Endothelial cell of umbilical vein (primary cell): ENCODE data around the gene C2orf68. TPM values are rescaled to one million over a fixed set of nuclear protein-coding genes. Genes with fewer than 3 reads are reported as not detected.
"Not testable (repeated sequence)": the region's sequence is repeated elsewhere in the genome, so short reads cannot be mapped to it uniquely, and the experiment has no call there.

ENCODE experiments used
- BruUV-seq: library from RNA; stranded (reverse); fragments of 400-500 nt; replicated peaks from 2 replicates; lab custom pipeline; 2021; lab: Mats Ljungman, UMichigan
- CTCF ChIA-PET: fragments of 300-600, 350-600 bp; sonication (Branson Sonifier 250); formaldehyde crosslinking; loops from one replicate; lab custom pipeline; 2021; ENCODE audit warnings: antibody characterized with exemption, inconsistent platforms; lab: Charles Lee
- POLR2A ChIA-PET: fragments of 300-600, 350-600 bp; sonication (Branson Sonifier 250); formaldehyde crosslinking; loops from one replicate; lab custom pipeline; 2021; ENCODE audit warnings: antibody characterized with exemption, inconsistent platforms; lab: Charles Lee
- DNase-seq: peaks from one replicate; pipeline ENCODE4 v3.0.0-alpha.2; 2011; ENCODE audit warnings: low read depth, low spot score
- FAIRE-seq: peaks from 2 replicates; lab custom pipeline; 2011; peaks lifted over from hg19 to GRCh38; lab: Jason Lieb, UNC
- H2AFZ ChIP-seq: 2 replicates; pipeline ENCODE4 v1.6.0; 2012; ENCODE audit warnings: low read depth, low read length, control low read depth, inconsistent platforms
- H3K27ac ChIP-seq: 2 replicates; pipeline ENCODE4 v1.5.1; 2011; ENCODE audit warnings: low read depth, mild to moderate bottlenecking, control low read depth, low read length, moderate library complexity; ENCODE audit not compliant: insufficient read depth
- H3K27me3 ChIP-seq, 2 experiments: 2 replicates each; pipeline versions ENCODE4 v1.6.0 to v1.6.1; 2011; ENCODE audit warnings: low read length in 2 of 2, mixed read lengths in 1 of 2; ENCODE audit not compliant: control insufficient read depth in 2 of 2, insufficient read depth in 2 of 2
- H3K36me3 ChIP-seq, 2 experiments: 2 replicates in 1 of 2; 3 replicates in 1 of 2; pipeline ENCODE4 v1.5.1; 2011; ENCODE audit warnings: low read length in 2 of 2, mild to moderate bottlenecking in 1 of 2, moderate library complexity in 1 of 2; ENCODE audit not compliant: control insufficient read depth in 2 of 2, insufficient read depth in 2 of 2; ENCODE audit errors: extremely low read depth in 1 of 2
- H3K4me1 ChIP-seq: 3 replicates; pipeline ENCODE4 v1.5.1; 2011; ENCODE audit warnings: mild to moderate bottlenecking, low read length; ENCODE audit not compliant: control insufficient read depth, insufficient read depth; ENCODE audit errors: extremely low read depth
- H3K4me2 ChIP-seq: 2 replicates; pipeline ENCODE4 v1.6.1; 2011; ENCODE audit warnings: low read length, control low read depth, mixed read lengths; ENCODE audit not compliant: insufficient read depth
- H3K4me3 ChIP-seq, 3 experiments: fragments of 200-600 bp in 1 of 3; sonication (generic), shearing (Covaris generic) in 1 of 3; replicated peaks in 1 of 3; 2 replicates each; pipeline ENCODE4 v1.5.1; 2011 to 2016; ENCODE audit warnings: control low read depth in 3 of 3, low read length in 3 of 3, mild to moderate bottlenecking in 2 of 3, inconsistent platforms in 1 of 3, low read depth in 1 of 3, moderate library complexity in 1 of 3; ENCODE audit not compliant: insufficient read depth in 1 of 3
- H3K79me2 ChIP-seq: 2 replicates; pipeline ENCODE4 v1.6.0; 2012; ENCODE audit warnings: low read length, inconsistent platforms; ENCODE audit not compliant: control insufficient read depth, insufficient read depth
- H3K9ac ChIP-seq: replicated peaks from 2 replicates; pipeline ENCODE3; 2011; ENCODE audit warnings: low read length, control low read depth; ENCODE audit not compliant: insufficient read depth; ENCODE audit errors: extremely low read depth
- H3K9me1 ChIP-seq: replicated peaks from 3 replicates; pipeline ENCODE4 v1.6.0; 2011; ENCODE audit warnings: mild to moderate bottlenecking, low read length; ENCODE audit not compliant: control insufficient read depth, insufficient read depth; ENCODE audit errors: extremely low read depth
- H3K9me3 ChIP-seq: replicated peaks from 2 replicates; pipeline ENCODE4 v1.5.1; 2012; ENCODE audit warnings: low read length, inconsistent platforms; ENCODE audit not compliant: control insufficient read depth, insufficient read depth
- H4K20me1 ChIP-seq: replicated peaks from 2 replicates; pipeline ENCODE3; 2011; ENCODE audit warnings: mild to moderate bottlenecking, low read length; ENCODE audit not compliant: control insufficient read depth, insufficient read depth; ENCODE audit errors: extremely low read depth
- EZH2 ChIP-seq: IDR thresholded peaks from 2 replicates; pipeline ENCODE4 v1.6.1; 2012; ENCODE audit warnings: borderline replicate concordance, low read depth, mild to moderate bottlenecking, moderate library complexity, low read length, inconsistent platforms; ENCODE audit not compliant: severe bottlenecking
- FOS ChIP-seq: IDR thresholded peaks from 2 replicates; pipeline ENCODE4 v1.6.1; 2011; ENCODE audit warnings: mild to moderate bottlenecking, low read length, moderate library complexity, borderline replicate concordance; ENCODE audit not compliant: insufficient read depth
- GATA2 ChIP-seq: IDR thresholded peaks from 2 replicates; pipeline ENCODE4 v1.7.0; 2011; ENCODE audit warnings: low read depth, mild to moderate bottlenecking, moderate library complexity, mixed read lengths, low read length; ENCODE audit not compliant: insufficient read length, insufficient read depth
- JUN ChIP-seq: IDR thresholded peaks from 2 replicates; pipeline ENCODE4 v1.6.1; 2011; ENCODE audit warnings: borderline replicate concordance, low read depth; ENCODE audit not compliant: insufficient read length, insufficient read depth
- MYC ChIP-seq: IDR thresholded peaks from one replicate; pipeline ENCODE4 v1.6.1; 2011; ENCODE audit warnings: mild to moderate bottlenecking, low read depth, low read length
- POLR2A ChIP-seq: IDR thresholded peaks from 2 replicates; pipeline ENCODE4 v1.6.1; 2012; ENCODE audit warnings: low read depth, mild to moderate bottlenecking, control low read depth, low read length
- POLR2AphosphoS5 ChIP-seq: IDR thresholded peaks from 2 replicates; pipeline ENCODE4 v1.6.1; 2012; ENCODE audit warnings: low read depth, mild to moderate bottlenecking, control low read depth, low read length, moderate library complexity; ENCODE audit not compliant: insufficient read depth
- dilution Hi-C: fragments of 300-500 bp; cut with MboI; formaldehyde crosslinking; loops from one replicate; pipeline ENCODE4 v1.15.0; 2019; ENCODE audit warnings: low sequenced_read_pairs; ENCODE audit not compliant: extremely low pct_ligation_motif_present
- intact Hi-C: fragments of 100-400 bp; cut with micrococcal nuclease; formaldehyde crosslinking; loops from one replicate; pipeline ENCODE4 v1.10.0; 2022
- polyA plus RNA-seq, 4 experiments: library from polyadenylated mRNA; depleted of rRNA in 3 of 4; stranded (reverse) in 3 of 4; unstranded in 1 of 4; fragments of >200 nt; gene quantifications; 2 replicates each; pipeline versions ENCODE4 v1.2.1 to v1.2.3, GENCODE V29; 2011 to 2012; ENCODE audit warnings: missing spikeins in 1 of 4
- total RNA-seq: library from RNA; stranded (reverse); gene quantifications from 2 replicates; pipeline ENCODE4 v1.2.3, GENCODE V29; 2021
- TF ChIP-seq, protein P1 (sequence below): IDR thresholded peaks from 2 replicates; pipeline ENCODE4 v1.6.1; 2011; ENCODE audit not compliant: insufficient read depth, insufficient read length
- TF ChIP-seq, protein P2 (sequence below), 2 donors: IDR thresholded peaks; 1 replicate in 1 of 2; 2 replicates in 1 of 2; pipeline ENCODE4 v1.5.1; 2011; ENCODE audit warnings: low read length in 2 of 2, mild to moderate bottlenecking in 2 of 2, moderate library complexity in 2 of 2, control low read depth in 1 of 2, inconsistent platforms in 1 of 2, low read depth in 1 of 2; ENCODE audit not compliant: insufficient read depth in 1 of 2; ENCODE audit errors: extremely low read depth in 1 of 2

C2orf68 gene
- total and polyA plus RNA-seq, 2 donors (not counting 3 experiments of a cell fraction or from before 2014, with no cell fraction given): 17.4 to 27.4 TPM

DNA sequence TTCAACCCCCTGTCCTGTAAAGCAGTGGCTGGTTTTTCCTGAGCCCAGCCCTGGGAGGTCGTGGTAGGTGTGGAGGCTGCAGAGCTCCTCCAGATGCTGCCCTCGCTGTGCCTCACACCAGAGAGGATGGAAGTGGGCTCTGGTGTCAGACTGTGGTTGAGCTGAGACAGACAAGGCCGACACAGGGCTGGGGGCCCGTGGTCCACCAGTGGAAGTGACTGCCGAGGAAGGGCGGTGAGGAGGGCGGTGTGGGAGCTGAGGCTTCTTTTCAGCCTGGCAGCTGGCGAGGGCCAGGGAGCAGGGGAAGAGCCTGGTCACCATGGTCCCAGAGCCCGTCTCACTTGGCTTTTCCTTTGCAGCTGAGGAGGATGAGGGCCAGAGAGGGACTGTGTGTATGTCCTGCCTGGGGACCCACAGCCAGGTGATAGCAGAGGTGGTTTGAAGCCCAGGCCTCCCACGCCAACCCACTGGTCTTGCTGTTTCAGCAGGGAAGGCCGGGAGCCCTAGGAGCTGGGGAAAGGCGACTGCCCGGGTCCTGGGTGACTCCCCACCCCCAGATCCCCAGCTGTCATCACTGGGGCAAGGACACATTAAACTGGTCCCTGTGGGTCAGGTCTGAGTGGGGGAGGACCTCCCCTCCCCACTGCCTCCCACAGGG lies 47.6 kb upstream of the C2orf68 start:
- H3K27me3 ChIP-seq: no peaks in the 10 kb centered on the region
- peaks cover 0 to 6% of the 10 kb centered on the region in 2 experiments for H3K36me3 ChIP-seq
- FAIRE-seq (no peak), DNase-seq (no peak)
- no peak overlapping the region for H3K4me2 ChIP-seq
- no peaks in the 10 kb centered on the region for H3K9me1 ChIP-seq
- H2AFZ ChIP-seq: no peak overlapping the region
- H3K4me3 ChIP-seq: no peak overlapping the region
- intact Hi-C loops (no loop called here), dilution Hi-C loops (no loop called here)
- H4K20me1 ChIP-seq: no peaks in the 10 kb centered on the region
- TF ChIP-seq FOS (no peak), MYC (no peak), GATA2 (no peak), POLR2A (no peak), EZH2 (no peak), JUN (no peak), POLR2AphosphoS5 (no peak)
- TF ChIP-seq, protein P1, sequence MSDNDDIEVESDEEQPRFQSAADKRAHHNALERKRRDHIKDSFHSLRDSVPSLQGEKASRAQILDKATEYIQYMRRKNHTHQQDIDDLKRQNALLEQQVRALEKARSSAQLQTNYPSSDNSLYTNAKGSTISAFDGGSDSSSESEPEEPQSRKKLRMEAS: no peak
- TF ChIP-seq, protein P2, sequence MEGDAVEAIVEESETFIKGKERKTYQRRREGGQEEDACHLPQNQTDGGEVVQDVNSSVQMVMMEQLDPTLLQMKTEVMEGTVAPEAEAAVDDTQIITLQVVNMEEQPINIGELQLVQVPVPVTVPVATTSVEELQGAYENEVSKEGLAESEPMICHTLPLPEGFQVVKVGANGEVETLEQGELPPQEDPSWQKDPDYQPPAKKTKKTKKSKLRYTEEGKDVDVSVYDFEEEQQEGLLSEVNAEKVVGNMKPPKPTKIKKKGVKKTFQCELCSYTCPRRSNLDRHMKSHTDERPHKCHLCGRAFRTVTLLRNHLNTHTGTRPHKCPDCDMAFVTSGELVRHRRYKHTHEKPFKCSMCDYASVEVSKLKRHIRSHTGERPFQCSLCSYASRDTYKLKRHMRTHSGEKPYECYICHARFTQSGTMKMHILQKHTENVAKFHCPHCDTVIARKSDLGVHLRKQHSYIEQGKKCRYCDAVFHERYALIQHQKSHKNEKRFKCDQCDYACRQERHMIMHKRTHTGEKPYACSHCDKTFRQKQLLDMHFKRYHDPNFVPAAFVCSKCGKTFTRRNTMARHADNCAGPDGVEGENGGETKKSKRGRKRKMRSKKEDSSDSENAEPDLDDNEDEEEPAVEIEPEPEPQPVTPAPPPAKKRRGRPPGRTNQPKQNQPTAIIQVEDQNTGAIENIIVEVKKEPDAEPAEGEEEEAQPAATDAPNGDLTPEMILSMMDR (IDR thresholded peaks at IDR 0.05; ENCODE audit: extremely low read depth in 1 of 2, insufficient read depth in 1 of 2, low read depth in 1 of 2, low read length in 2 of 2): no peak
- BruUV-seq: no TSS peak
- POLR2A ChIA-PET: no interaction called here
- H3K4me1 ChIP-seq: peaks cover 23% of the 10 kb centered on the region
- no peaks in the 10 kb centered on the region for H3K79me2 ChIP-seq
- no peak overlapping the region for H3K9ac ChIP-seq
- no peaks in the 10 kb centered on the region for H3K9me3 ChIP-seq
- CTCF ChIA-PET: interaction anchor here (1.0 to 5.3 kb wide), 5 partner anchors 11 to 22 kb away, joined by 3 to 54 read pairs (median 4); no protein-coding TSS in a partner anchor
- H3K27ac ChIP-seq: no peak overlapping the region

DNA sequence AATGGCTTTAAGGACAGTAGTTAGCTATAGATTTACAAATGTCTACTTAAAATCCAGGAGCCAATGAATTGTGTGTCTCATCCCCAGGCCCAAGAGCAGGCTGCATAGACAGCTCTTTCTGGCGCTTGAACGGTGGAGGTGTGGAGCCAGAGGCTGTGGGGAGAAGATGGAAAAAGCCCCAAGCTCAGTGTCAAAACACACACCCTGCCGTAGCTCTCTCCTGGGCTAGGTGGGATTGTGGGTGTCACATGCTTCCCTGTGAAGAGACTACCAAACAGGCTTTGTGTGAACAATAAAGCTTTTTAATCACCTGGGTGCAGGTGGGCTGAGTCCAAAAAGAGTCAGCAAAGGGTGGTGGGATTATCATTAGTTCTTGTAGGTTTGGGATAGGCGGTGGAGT lies 45.5 kb upstream of the C2orf68 start:
- H3K4me3 ChIP-seq, H3K4me2 ChIP-seq, dilution Hi-C loops, H3K9ac ChIP-seq, intact Hi-C loops, H3K9me3 ChIP-seq, H2AFZ ChIP-seq, H3K36me3 ChIP-seq, H3K27ac ChIP-seq, FAIRE-seq, H4K20me1 ChIP-seq, BruUV-seq, H3K79me2 ChIP-seq, H3K27me3 ChIP-seq, DNase-seq, H3K9me1 ChIP-seq: not testable (repeated sequence)
- POLR2A ChIA-PET: interaction anchor here (0.7 kb wide), 1 partner anchor 269 kb away, joined by 3 read pairs; no protein-coding TSS in a partner anchor
- CTCF ChIA-PET: interaction anchor here (0.8 to 5.3 kb wide), 5 partner anchors 9 to 170 kb away, joined by 3 to 54 read pairs (median 6); no protein-coding TSS in a partner anchor
- peaks cover 16% of the 10 kb centered on the region for H3K4me1 ChIP-seq
